ENCODE data around the gene SP110.

DNA sequence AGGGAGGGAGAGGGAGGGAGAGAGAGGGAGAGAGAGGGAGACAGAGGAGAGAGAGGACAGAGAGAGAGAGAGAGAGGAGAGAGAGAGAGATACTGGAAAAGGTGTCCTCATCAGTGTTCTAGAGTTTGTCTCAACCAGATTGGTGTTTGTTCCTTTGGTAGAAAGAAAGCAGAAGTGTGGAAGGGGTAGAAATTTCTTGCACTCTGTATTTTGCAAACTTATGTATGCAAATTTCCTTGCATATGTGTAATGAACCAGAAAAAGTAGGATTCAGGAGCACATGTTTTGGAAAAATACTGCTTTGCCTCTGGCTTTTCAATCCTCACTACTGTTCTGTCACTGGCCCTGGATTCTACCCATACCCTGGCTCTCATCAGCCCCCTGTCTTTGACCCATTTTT lies 4.7 kb upstream of the SP110 start:
- TF ChIP-seq, protein P1, sequence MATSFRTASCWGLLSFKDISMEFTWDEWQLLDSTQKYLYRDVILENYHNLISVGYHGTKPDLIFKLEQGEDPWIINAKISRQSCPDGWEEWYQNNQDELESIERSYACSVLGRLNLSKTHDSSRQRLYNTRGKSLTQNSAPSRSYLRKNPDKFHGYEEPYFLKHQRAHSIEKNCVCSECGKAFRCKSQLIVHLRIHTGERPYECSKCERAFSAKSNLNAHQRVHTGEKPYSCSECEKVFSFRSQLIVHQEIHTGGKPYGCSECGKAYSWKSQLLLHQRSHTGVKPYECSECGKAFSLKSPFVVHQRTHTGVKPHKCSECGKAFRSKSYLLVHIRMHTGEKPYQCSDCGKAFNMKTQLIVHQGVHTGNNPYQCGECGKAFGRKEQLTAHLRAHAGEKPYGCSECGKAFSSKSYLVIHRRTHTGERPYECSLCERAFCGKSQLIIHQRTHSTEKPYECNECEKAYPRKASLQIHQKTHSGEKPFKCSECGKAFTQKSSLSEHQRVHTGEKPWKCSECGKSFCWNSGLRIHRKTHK (tag by site-specific recombination; IDR thresholded peaks at IDR 0.05) = no peak
- TF ChIP-seq ZNF776 (tag by site-specific recombination; IDR thresholded peaks at IDR 0.05; ENCODE audit: borderline replicate concordance) (no peak), ZNF629 (tag by site-specific recombination; IDR thresholded peaks at IDR 0.05) (no peak), ZNF274 (IDR thresholded peaks at IDR 0.05; ENCODE audit: low read length) (no peak), ZNF274 (tag by site-specific recombination; IDR thresholded peaks at IDR 0.05; ENCODE audit: borderline replicate concordance) (no peak), KLF9 (tag by site-specific recombination; IDR thresholded peaks at IDR 0.05; ENCODE audit: low read depth) (no peak)
- TF ChIP-seq, protein P2, sequence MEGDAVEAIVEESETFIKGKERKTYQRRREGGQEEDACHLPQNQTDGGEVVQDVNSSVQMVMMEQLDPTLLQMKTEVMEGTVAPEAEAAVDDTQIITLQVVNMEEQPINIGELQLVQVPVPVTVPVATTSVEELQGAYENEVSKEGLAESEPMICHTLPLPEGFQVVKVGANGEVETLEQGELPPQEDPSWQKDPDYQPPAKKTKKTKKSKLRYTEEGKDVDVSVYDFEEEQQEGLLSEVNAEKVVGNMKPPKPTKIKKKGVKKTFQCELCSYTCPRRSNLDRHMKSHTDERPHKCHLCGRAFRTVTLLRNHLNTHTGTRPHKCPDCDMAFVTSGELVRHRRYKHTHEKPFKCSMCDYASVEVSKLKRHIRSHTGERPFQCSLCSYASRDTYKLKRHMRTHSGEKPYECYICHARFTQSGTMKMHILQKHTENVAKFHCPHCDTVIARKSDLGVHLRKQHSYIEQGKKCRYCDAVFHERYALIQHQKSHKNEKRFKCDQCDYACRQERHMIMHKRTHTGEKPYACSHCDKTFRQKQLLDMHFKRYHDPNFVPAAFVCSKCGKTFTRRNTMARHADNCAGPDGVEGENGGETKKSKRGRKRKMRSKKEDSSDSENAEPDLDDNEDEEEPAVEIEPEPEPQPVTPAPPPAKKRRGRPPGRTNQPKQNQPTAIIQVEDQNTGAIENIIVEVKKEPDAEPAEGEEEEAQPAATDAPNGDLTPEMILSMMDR (tag by site-specific recombination; IDR thresholded peaks at IDR 0.05) = no peak

Data from HEK293 (cell line).